Endodermal cell (in vitro differentiated cells): ENCODE measurements around the gene SLC6A9. TPM values are rescaled to one million over a fixed set of nuclear protein-coding genes. Genes with fewer than 3 reads are reported as not detected.

Experiments
- DNase-seq: peaks from one replicate; pipeline ENCODE4 v3.0.0-alpha.2; 2017
- H3K27ac ChIP-seq: 2 replicates; pipeline ENCODE4 v1.5.1; 2013; ENCODE audit warnings: mild to moderate bottlenecking, low read depth, low read length, moderate library complexity
- H3K27me3 ChIP-seq: 2 replicates; pipeline ENCODE4 v1.6.1; 2013; ENCODE audit warnings: mild to moderate bottlenecking, low read length, moderate library complexity; ENCODE audit not compliant: insufficient read depth, control insufficient read depth, poor library complexity, severe bottlenecking
- H3K36me3 ChIP-seq: 2 replicates; pipeline ENCODE4 v1.7.0; 2013; ENCODE audit warnings: mild to moderate bottlenecking, low read length, moderate library complexity; ENCODE audit not compliant: control insufficient read depth, insufficient read depth
- H3K4me1 ChIP-seq: one replicate; pipeline ENCODE4 v1.7.0; 2013; ENCODE audit warnings: low read length; ENCODE audit not compliant: control insufficient read depth, insufficient read depth
- H3K4me3 ChIP-seq: 2 replicates; pipeline ENCODE4 v1.5.1; 2013; ENCODE audit warnings: mild to moderate bottlenecking, low read length, moderate library complexity
- H3K9ac ChIP-seq: 2 replicates; pipeline ENCODE4 v1.6.1; 2013; ENCODE audit warnings: mild to moderate bottlenecking, low read length, moderate library complexity; ENCODE audit not compliant: poor library complexity, severe bottlenecking; ENCODE audit errors: extremely low read depth
- H3K9me3 ChIP-seq: 2 replicates; pipeline ENCODE4 v1.6.1; 2013; ENCODE audit warnings: mild to moderate bottlenecking, low read length, moderate library complexity; ENCODE audit not compliant: control insufficient read depth
- H3K27ac Mint-ChIP-seq: 2 replicates; pipeline ENCODE4 v1.8.0; 2020; ENCODE audit warnings: mixed read lengths
- H3K27me3 Mint-ChIP-seq: 2 replicates; pipeline ENCODE4 v1.8.0; 2021; ENCODE audit warnings: mild to moderate bottlenecking, mixed read lengths; ENCODE audit not compliant: insufficient read depth
- H3K36me3 Mint-ChIP-seq: 2 replicates; pipeline ENCODE4 v1.8.0; 2020; ENCODE audit warnings: low read depth, mixed read lengths
- H3K4me1 Mint-ChIP-seq: 2 replicates; pipeline ENCODE4 v1.8.0; 2020; ENCODE audit warnings: mixed read lengths
- H3K4me3 Mint-ChIP-seq: 2 replicates; pipeline ENCODE4 v1.8.0; 2020; ENCODE audit warnings: mild to moderate bottlenecking, moderate library complexity, mixed read lengths
- H3K9me3 Mint-ChIP-seq: 2 replicates; pipeline ENCODE4 v1.8.0; 2020; ENCODE audit warnings: mild to moderate bottlenecking, mixed read lengths
- WGBS, 2 experiments: methylation state at CpG; one replicate each; pipeline versions ENCODE4 v1.1.5 to v1.1.7; 2013; ENCODE audit warnings: missing lambda C conversion rate in 2 of 2, mixed read lengths in 1 of 2; ENCODE audit not compliant: insufficient coverage in 1 of 2, insufficient read length in 1 of 2; 5-methylcytosine and 5-hydroxymethylcytosine counted together
- total RNA-seq, 2 donors: library from RNA; stranded (reverse); fragmentation: NEBNext Ultra II Directional in 1 of 2; extraction: Animal tissue kit (Norgen Biotek cat#: 25700) in 1 of 2; gene quantifications; 2 replicates in 1 of 2; 3 replicates in 1 of 2; pipeline ENCODE4 v1.2.1, GENCODE V29; 2021
- TF ChIP-seq, protein P1 (sequence below): fragments of 200-600 bp; sonication (generic); conservative IDR thresholded peaks from 2 replicates; pipeline ENCODE4 v1.5.0; 2021; ENCODE audit warnings: antibody characterized with exemption, mild to moderate bottlenecking

SLC6A9 gene
- total RNA-seq, 2 donors from 2014 or later: 5.7 to 11.4 TPM

DNA sequence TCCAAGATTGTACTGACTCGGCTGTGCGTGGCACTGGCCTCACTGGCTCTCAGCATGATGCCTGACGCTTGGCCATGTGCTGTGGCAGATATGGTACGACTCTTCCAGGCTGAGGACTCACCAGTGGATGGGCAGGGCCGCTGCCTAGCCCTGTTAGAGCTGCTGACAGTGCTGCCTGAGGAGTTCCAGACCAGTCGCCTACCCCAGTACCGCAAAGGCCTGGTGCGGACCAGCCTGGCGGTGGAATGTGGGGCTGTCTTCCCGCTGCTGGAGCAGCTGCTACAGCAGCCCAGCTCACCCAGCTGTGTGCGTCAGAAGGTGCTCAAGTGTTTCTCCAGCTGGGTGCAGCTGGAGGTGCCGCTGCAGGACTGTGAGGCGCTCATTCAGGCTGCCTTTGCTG lies 81.6 kb downstream of the SLC6A9 start:
- peaks cover 3% of the 10 kb centered on the region for H3K36me3 Mint-ChIP-seq
- WGBS, 2 experiments: 83 to 86% methylated on average over 7 to 13 of the region's 13 CpGs
- no peak overlapping the region for H3K27ac ChIP-seq
- no peaks in the 10 kb centered on the region for H3K9me3 Mint-ChIP-seq
- DNase-seq: no peak
- H3K9ac ChIP-seq: no peak overlapping the region
- no peaks in the 10 kb centered on the region for H3K27me3 ChIP-seq
- no peaks in the 10 kb centered on the region for H3K27me3 Mint-ChIP-seq
- no peak overlapping the region for H3K4me3 ChIP-seq
- peaks cover 13% of the 10 kb centered on the region for H3K4me1 Mint-ChIP-seq
- H3K4me1 ChIP-seq: peaks cover 10% of the 10 kb centered on the region
- no peak overlapping the region for H3K4me3 Mint-ChIP-seq
- TF ChIP-seq, protein P1, sequence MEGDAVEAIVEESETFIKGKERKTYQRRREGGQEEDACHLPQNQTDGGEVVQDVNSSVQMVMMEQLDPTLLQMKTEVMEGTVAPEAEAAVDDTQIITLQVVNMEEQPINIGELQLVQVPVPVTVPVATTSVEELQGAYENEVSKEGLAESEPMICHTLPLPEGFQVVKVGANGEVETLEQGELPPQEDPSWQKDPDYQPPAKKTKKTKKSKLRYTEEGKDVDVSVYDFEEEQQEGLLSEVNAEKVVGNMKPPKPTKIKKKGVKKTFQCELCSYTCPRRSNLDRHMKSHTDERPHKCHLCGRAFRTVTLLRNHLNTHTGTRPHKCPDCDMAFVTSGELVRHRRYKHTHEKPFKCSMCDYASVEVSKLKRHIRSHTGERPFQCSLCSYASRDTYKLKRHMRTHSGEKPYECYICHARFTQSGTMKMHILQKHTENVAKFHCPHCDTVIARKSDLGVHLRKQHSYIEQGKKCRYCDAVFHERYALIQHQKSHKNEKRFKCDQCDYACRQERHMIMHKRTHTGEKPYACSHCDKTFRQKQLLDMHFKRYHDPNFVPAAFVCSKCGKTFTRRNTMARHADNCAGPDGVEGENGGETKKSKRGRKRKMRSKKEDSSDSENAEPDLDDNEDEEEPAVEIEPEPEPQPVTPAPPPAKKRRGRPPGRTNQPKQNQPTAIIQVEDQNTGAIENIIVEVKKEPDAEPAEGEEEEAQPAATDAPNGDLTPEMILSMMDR: no peak
- no peaks in the 10 kb centered on the region for H3K9me3 ChIP-seq
- H3K36me3 ChIP-seq: peaks cover 12% of the 10 kb centered on the region
- no peak overlapping the region for H3K27ac Mint-ChIP-seq

DNA sequence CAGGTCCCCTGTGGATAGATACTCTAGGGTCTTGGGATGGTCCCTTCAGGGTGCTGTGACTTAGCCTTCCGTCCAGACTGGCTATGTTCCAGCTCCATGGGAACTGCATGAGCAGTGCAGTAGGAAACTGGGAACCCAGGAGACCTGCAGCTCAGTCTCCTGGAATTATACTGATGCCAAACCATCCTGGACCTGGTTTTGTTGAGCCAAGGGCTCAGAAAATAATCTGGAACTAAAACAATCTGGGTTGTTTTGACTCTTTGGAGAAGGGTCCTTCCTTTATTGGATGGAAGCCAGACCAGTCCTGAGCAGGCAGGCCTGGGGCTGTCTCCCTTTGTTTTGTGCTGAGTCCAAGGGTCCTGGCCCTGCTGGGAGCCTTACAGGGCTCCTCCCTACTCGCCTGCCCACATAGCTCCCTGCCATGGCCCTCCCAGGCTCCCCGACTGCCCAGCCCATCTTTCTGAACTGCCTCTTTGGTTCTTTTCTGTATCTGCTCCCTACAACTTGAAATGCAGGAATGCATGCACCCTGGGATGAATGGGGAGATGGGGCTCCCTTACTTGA lies 83.3 kb downstream of the SLC6A9 start:
- Mint-ChIP-seq H3K27me3 (peaks cover 2% of the 10 kb centered on the region), H3K4me1 (peaks cover 10% of the 10 kb centered on the region), H3K9me3 (no peaks in the 10 kb centered on the region), H3K4me3 (peak overlapping the region; percentile 83), H3K27ac (no peak overlapping the region), H3K36me3 (peaks cover 3% of the 10 kb centered on the region)
- TF ChIP-seq, protein P1: no peak
- Histone ChIP-seq H3K4me3 (peak overlapping the region; percentile 95), H3K36me3 (peaks cover 12% of the 10 kb centered on the region), H3K9me3 (no peaks in the 10 kb centered on the region), H3K4me1 (peaks cover 10% of the 10 kb centered on the region), H3K9ac (no peak overlapping the region), H3K27ac (no peak overlapping the region), H3K27me3 (no peaks in the 10 kb centered on the region)
- DNase-seq: no peak
- WGBS, 2 experiments: 70 to 89% methylated on average over 3 of the region's 3 CpGs

DNA sequence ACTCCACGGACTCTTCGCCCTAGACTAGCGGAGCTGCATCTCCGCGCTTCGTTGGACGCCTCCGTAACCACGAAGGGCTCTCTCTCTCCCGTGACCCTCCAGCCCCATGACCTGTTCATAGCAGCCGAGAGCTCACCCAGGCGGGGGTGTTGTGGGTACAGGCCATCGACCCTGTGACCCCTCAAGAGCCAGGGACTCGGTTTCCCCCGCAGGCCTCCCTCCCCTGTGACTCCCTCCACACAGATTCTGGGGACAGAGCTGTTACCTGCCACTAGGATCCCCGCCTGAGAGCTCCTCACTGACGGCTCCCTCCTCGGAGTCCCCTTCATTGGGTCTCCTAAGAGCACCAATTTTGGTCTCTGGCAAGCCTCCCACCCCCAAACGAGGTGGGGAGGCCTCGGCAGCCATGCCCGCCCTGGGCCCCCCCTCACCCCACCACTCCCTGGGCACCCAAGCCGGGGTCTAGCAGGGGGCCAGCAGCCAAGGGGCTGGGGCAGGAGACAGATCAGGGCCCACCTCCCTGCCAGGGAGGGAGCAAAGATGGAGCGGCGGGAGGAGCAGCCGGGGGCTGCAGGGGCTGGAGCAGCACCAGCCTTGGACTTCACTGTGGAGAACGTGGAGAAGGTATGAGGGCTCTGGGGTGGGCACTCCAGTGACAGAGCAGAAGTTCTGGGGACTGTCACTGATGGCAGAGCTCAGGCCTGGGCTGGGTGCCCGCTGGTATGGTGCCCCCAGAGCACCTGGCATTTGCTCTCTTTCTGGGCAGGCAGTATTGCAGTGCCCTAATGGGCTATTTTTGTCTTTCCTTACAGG lies 84.0 kb downstream of the SLC6A9 start:
- Mint-ChIP-seq H3K9me3 (no peaks in the 10 kb centered on the region), H3K27me3 (peaks cover 5% of the 10 kb centered on the region), H3K27ac (peak overlapping the region; percentile 96), H3K4me3 (peak overlapping the region; percentile 83), H3K36me3 (peaks cover 3% of the 10 kb centered on the region), H3K4me1 (peaks cover 10% of the 10 kb centered on the region)
- TF ChIP-seq, protein P1: no peak
- Histone ChIP-seq H3K4me3 (peak overlapping the region; percentile 95), H3K4me1 (peaks cover 10% of the 10 kb centered on the region), H3K36me3 (peaks cover 12% of the 10 kb centered on the region), H3K27ac (peak overlapping the region; percentile 99), H3K9ac (peak overlapping the region; percentile 98), H3K9me3 (no peaks in the 10 kb centered on the region), H3K27me3 (no peaks in the 10 kb centered on the region)
- DNase-seq: no peak
- WGBS, 2 experiments: 18 to 52% methylated on average over 2 to 27 of the region's 27 CpGs

Other genes with a start within 250 kb of the SLC6A9 start
- 1 to 10 TPM; 3.3 to 4.4 TPM for gene ARTN, start 97.7 kb downstream of the SLC6A9 start, total RNA-seq
- 10 to 100 TPM; 18.6 to 21.5 TPM for gene IPO13, start 84.5 kb downstream of the SLC6A9 start, total RNA-seq
- 10 to 100 TPM; 28.5 to 31.3 TPM for gene DPH2, start 61.5 kb downstream of the SLC6A9 start, total RNA-seq
- gene ATP6V0B, start 56.5 kb downstream of the SLC6A9 start, total RNA-seq: 100 to 1,000 TPM; 108 to 116 TPM
- 10 to 100 TPM; 62.7 to 72.7 TPM for gene B4GALT2, start 52.3 kb downstream of the SLC6A9 start, total RNA-seq
- gene CCDC24, start 39.9 kb downstream of the SLC6A9 start, total RNA-seq: 10 to 100 TPM; 26.6 to 31.1 TPM
- not detected for gene KLF17, start 87.4 kb upstream of the SLC6A9 start, total RNA-seq
- gene KLF18, start 110.2 kb upstream of the SLC6A9 start, total RNA-seq: not detected
- 10 to 100 TPM; 49.1 to 53.8 TPM for gene DMAP1, start 182.0 kb upstream of the SLC6A9 start, total RNA-seq